DOHH2 (cell line): ENCODE data around the gene SLC12A6.

Experiments
- H3F3A ChIP-seq: fragments of 200-600 bp; sonication (generic), shearing (Covaris generic); 2 replicates; pipeline ENCODE4 v1.6.0; 2016; ENCODE audit warnings: antibody characterized with exemption, mild to moderate bottlenecking; ENCODE audit not compliant: control insufficient read depth, insufficient read depth
- H3K27ac ChIP-seq: fragments of 200-600 bp; sonication (generic); 2 replicates; pipeline ENCODE4 v1.5.1; 2014; ENCODE audit warnings: low read depth, mild to moderate bottlenecking, low read length, moderate library complexity
- H3K27me3 ChIP-seq: fragments of 200-600 bp; sonication (generic); 2 replicates; pipeline ENCODE4 v1.6.1; 2014; ENCODE audit warnings: mild to moderate bottlenecking, low read length, mixed read lengths; ENCODE audit not compliant: control insufficient read depth
- H3K36me3 ChIP-seq: fragments of 200-600 bp; sonication (generic); 2 replicates; pipeline ENCODE4 v1.6.1; 2014; ENCODE audit warnings: mild to moderate bottlenecking, low read length, moderate library complexity, mixed read lengths; ENCODE audit not compliant: control insufficient read depth
- H3K4me1 ChIP-seq: fragments of 200-600 bp; sonication (generic); 2 replicates; pipeline ENCODE4 v1.6.1; 2014; ENCODE audit warnings: mild to moderate bottlenecking, low read length, mixed read lengths; ENCODE audit not compliant: control insufficient read depth
- H3K4me2 ChIP-seq: fragments of 200-600 bp; sonication (generic); 2 replicates; pipeline ENCODE4 v1.6.0; 2014; ENCODE audit warnings: mild to moderate bottlenecking, low read length, moderate library complexity
- H3K4me3 ChIP-seq: fragments of 200-600 bp; sonication (generic); 2 replicates; pipeline ENCODE4 v1.5.1; 2014; ENCODE audit warnings: mild to moderate bottlenecking, low read length, mixed read lengths
- H3K79me2 ChIP-seq: fragments of 200-600 bp; sonication (generic); 2 replicates; pipeline ENCODE4 v1.6.1; 2014; ENCODE audit warnings: mild to moderate bottlenecking, low read length, mixed read lengths; ENCODE audit not compliant: control insufficient read depth
- H3K9me2 ChIP-seq: fragments of 200-600 bp; sonication (generic); replicated peaks from 2 replicates; pipeline ENCODE4 v1.6.1; 2014; ENCODE audit warnings: mild to moderate bottlenecking, low read length, mixed read lengths; ENCODE audit not compliant: control insufficient read depth
- H3K9me3 ChIP-seq: fragments of 200-600 bp; sonication (generic); 2 replicates; pipeline ENCODE4 v1.6.1; 2014; ENCODE audit warnings: antibody characterized with exemption, low read length, mixed read lengths; ENCODE audit not compliant: control insufficient read depth, insufficient read depth
- H4K20me1 ChIP-seq: fragments of 200-600 bp; sonication (generic); 2 replicates; pipeline ENCODE4 v1.6.0; 2014; ENCODE audit warnings: low read depth, mild to moderate bottlenecking, antibody characterized with exemption, low read length, moderate library complexity; ENCODE audit not compliant: control insufficient read depth, insufficient read depth
- CTCF ChIP-seq: fragments of 200-600 bp; sonication (generic); IDR thresholded peaks from one replicate; pipeline ENCODE4 v1.5.1; 2014; ENCODE audit warnings: antibody characterized with exemption, mild to moderate bottlenecking, low read depth, low read length; ENCODE audit not compliant: poor library complexity, severe bottlenecking
- EZH2phosphoT487 ChIP-seq: fragments of 200-600 bp; sonication (generic); IDR thresholded peaks from 2 replicates; pipeline ENCODE4 v1.6.1; 2017; ENCODE audit warnings: borderline replicate concordance, mild to moderate bottlenecking, antibody characterized with exemption, low read length, moderate library complexity, mixed read lengths

Gene SLC12A6

GRCh38 chr15:34279368-34279767, 58.2 kb downstream of the SLC12A6 start:
- no peaks in the 10 kb centered on the region for H3K79me2 ChIP-seq
- no peaks in the 10 kb centered on the region for H3K9me3 ChIP-seq
- H4K20me1 ChIP-seq = no peaks in the 10 kb centered on the region
- H3K27ac ChIP-seq = no peak overlapping the region
- no peak overlapping the region for H3K4me3 ChIP-seq
- no peak for TF ChIP-seq CTCF
- no peak for TF ChIP-seq EZH2phosphoT487
- no peaks in the 10 kb centered on the region for H3K4me1 ChIP-seq
- no peaks in the 10 kb centered on the region for H3F3A ChIP-seq
- no peaks in the 10 kb centered on the region for H3K27me3 ChIP-seq
- no peaks in the 10 kb centered on the region for H3K9me2 ChIP-seq
- H3K4me2 ChIP-seq = no peak overlapping the region
- no peaks in the 10 kb centered on the region for H3K36me3 ChIP-seq

DNA sequence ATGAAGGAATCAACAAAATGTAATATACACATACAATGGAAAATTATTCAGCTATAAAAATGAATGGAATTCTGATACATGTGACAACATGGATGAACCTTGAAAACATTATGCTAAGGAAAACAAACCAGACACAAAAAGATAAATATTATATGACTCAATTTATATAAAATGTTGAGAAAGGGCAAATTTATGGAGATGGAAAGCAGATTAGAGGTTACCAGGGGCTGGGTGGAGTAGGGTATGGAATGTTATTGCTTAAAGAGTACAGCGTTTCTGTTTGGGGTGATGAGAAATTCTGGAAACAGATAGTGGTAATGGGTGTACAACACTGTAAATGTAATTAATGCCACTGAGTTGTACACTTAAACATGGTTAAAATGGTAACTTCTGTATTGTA, 61.9 kb downstream of the SLC12A6 start:
- Histone ChIP-seq H3K4me2 (no peak overlapping the region), H4K20me1 (no peaks in the 10 kb centered on the region), H3K27ac (no peak overlapping the region), H3K9me3 (no peaks in the 10 kb centered on the region), H3K9me2 (no peaks in the 10 kb centered on the region), H3F3A (no peaks in the 10 kb centered on the region), H3K4me1 (no peaks in the 10 kb centered on the region), H3K27me3 (no peaks in the 10 kb centered on the region), H3K36me3 (no peaks in the 10 kb centered on the region), H3K79me2 (no peaks in the 10 kb centered on the region), H3K4me3 (no peak overlapping the region)
- no peak for TF ChIP-seq EZH2phosphoT487
- TF ChIP-seq CTCF = no peak

DNA sequence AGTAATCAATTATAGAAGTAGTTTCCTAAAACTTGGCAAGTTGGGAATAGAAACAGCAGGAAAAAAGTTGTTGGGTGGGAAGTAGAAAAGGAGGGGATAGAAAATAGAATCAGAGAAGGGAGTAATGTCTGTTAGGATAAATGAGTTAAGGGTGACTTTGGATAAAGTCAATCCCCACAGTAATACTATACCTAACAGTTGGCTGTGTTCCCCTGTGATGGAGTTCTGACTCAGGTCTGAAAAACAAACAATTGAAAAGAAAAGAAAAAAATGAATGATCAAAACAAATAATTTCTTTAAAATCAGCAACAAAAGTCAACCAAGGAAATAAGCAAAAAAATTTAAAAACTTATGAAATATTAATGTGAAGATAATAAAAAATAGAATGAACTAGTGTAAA, 62.4 kb downstream of the SLC12A6 start:
- no peaks in the 10 kb centered on the region for H3F3A ChIP-seq
- H3K4me3 ChIP-seq = no peak overlapping the region
- no peaks in the 10 kb centered on the region for H3K4me1 ChIP-seq
- no peaks in the 10 kb centered on the region for H3K27me3 ChIP-seq
- H3K79me2 ChIP-seq = no peaks in the 10 kb centered on the region
- no peaks in the 10 kb centered on the region for H3K36me3 ChIP-seq
- no peaks in the 10 kb centered on the region for H3K9me3 ChIP-seq
- TF ChIP-seq EZH2phosphoT487 = no peak
- no peak for TF ChIP-seq CTCF
- H3K27ac ChIP-seq = no peak overlapping the region
- no peaks in the 10 kb centered on the region for H3K9me2 ChIP-seq
- H4K20me1 ChIP-seq = no peaks in the 10 kb centered on the region
- H3K4me2 ChIP-seq = no peak overlapping the region

DNA sequence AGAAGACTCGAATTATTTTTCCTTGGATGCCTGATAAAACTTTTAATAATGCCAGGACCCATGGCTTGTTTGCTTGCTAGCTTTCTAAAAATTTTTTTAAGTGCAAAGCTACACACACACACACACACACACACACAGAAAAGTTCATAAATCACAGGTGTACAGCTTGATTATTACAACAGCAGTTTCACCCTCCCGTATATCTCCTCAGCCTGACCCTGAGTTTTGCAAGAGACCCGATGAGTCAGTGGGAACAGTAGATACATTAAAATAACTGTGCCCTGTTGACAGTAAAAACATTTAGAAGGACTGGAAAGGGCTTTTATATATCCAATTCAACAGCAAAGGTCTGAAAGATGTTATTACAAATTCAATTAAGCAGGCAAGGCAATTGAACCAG, 66.1 kb downstream of the SLC12A6 start:
- no peaks in the 10 kb centered on the region for H3K9me3 ChIP-seq
- H3K27ac ChIP-seq = no peak overlapping the region
- no peak overlapping the region for H3K4me2 ChIP-seq
- H3K9me2 ChIP-seq = no peaks in the 10 kb centered on the region
- H3F3A ChIP-seq = no peaks in the 10 kb centered on the region
- no peaks in the 10 kb centered on the region for H3K4me1 ChIP-seq
- H4K20me1 ChIP-seq = no peaks in the 10 kb centered on the region
- no peaks in the 10 kb centered on the region for H3K79me2 ChIP-seq
- no peaks in the 10 kb centered on the region for H3K36me3 ChIP-seq
- H3K4me3 ChIP-seq = no peak overlapping the region
- no peaks in the 10 kb centered on the region for H3K27me3 ChIP-seq
- no peak for TF ChIP-seq CTCF
- TF ChIP-seq EZH2phosphoT487 = no peak
